WI38 (cell line): ENCODE results near the gene ENTHD1.

Source experiments
- H3K4me3 ChIP-seq: 2 replicates; pipeline ENCODE4 v1.5.1; 2011; ENCODE audit warnings: low read depth, mild to moderate bottlenecking, control low read depth, low read length
- TF ChIP-seq, protein P1 (sequence below): IDR thresholded peaks from 2 replicates; pipeline ENCODE4 v1.5.1; 2012; ENCODE audit warnings: low read depth, mild to moderate bottlenecking, control low read depth, low read length

ENTHD1 gene

DNA sequence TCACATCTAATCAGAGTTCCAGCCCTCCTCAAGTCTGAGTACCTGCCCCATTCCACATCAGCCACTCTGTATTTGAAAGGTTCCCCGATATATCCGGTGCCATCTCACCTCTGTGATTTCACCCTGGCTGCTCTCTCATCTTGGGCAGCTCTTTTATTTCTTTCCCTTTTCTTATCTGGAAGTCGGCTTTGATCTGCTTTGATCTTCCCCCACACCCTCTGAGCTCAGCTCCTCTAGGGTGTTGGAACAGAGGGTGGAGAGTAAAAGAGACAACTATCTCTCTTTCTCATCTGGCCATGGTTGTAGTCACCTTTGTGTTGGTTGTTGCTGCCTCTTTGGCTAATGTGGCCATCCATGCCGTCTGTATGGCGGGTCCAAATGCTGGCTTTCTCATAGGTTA is 108.3 kb downstream of the ENTHD1 start:
- no peak overlapping the region for H3K4me3 ChIP-seq
- TF ChIP-seq, protein P1, sequence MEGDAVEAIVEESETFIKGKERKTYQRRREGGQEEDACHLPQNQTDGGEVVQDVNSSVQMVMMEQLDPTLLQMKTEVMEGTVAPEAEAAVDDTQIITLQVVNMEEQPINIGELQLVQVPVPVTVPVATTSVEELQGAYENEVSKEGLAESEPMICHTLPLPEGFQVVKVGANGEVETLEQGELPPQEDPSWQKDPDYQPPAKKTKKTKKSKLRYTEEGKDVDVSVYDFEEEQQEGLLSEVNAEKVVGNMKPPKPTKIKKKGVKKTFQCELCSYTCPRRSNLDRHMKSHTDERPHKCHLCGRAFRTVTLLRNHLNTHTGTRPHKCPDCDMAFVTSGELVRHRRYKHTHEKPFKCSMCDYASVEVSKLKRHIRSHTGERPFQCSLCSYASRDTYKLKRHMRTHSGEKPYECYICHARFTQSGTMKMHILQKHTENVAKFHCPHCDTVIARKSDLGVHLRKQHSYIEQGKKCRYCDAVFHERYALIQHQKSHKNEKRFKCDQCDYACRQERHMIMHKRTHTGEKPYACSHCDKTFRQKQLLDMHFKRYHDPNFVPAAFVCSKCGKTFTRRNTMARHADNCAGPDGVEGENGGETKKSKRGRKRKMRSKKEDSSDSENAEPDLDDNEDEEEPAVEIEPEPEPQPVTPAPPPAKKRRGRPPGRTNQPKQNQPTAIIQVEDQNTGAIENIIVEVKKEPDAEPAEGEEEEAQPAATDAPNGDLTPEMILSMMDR, result no peak

DNA sequence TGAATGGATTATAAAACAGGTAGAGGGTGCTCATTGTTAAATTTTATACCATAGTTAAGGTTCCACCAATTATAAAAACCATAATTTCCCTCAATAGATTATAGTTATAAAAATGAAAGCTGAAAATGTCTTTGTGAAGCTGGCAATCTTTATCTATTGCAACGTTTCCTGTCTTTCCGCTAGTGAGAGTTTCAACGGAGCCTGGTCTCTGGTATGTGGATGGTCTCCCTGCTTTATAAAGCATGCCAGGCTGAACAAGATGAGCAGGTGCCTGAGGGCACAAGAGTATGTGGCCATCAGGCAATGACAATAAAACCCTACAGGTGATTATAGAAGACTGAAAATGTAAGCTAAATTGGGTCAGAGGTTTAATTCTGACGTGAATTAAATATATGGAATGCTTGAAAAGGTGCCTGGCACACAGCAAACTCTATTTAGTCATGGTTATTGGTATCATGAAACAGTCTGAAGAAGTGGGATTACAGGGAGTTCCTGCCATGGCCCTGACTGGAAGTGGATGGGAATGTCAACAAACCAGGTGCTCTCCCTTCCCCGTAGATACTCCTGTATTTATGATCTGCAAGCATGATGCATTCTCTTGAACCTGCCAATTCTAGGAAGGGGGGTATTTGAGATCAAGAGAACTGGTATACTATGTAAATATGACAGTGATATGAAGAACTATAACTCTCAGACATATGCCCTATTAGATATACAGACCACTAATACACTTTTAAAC is 115.7 kb downstream of the ENTHD1 start:
- TF ChIP-seq, protein P1, result no peak
- no peak overlapping the region for H3K4me3 ChIP-seq

DNA sequence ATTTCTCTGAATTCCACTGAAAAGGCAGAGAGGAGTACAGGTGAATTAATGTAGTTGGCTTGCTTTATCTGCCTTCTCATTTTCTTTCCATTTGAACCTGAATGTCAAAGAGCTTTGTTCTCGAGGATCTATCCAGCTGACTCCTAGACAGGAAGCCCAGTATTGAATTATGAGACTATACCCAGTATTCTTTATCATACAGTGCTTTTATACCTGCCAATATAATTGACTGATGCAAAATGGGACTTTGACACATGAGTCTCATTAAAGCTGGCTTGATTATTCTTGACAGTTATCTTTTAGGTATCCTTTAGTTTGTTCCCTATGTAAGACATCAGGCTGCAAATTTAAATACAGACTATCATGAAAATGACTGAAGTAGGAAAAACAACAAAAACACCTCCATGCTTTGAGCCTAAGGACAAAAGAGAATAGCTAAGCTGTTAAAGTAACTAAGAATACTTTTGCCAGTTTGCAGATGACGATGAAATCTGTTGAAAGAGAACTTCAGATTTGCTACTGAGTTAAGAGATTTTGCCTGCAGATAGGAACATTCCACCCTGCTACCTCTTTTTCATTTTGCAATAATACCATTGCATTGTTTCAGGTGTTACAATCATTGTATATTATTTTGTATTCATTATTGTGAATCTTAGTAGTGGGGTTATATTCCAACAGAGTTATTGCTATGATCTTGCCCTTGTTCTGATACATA is 117.1 kb downstream of the ENTHD1 start:
- TF ChIP-seq, protein P1, result no peak
- no peak overlapping the region for H3K4me3 ChIP-seq

DNA sequence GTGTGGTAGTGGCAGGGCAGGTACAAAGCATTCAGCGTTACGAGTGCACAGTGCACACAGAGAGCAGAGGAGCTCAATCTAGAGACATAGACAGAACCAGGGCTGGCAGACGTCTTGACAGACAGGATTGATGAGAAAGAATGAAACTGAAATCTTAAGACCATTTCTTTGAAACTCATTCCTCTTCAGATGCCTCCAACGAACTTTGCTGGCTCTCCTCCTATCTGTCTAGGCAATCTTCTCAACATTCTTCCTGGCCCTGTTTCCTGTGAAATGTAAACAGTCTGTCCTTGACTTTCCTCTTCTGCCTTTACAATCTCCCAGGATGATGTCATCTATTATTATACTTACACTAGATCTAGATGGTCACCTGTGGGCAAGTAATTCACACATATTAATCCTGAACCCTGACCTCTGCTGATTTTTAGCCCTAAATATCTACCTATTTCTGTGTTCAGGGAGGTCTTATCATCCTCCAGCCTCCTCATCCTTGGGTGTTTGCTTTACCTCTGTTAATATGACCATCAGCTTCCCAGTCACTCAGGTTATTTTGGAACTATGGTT is 119.5 kb downstream of the ENTHD1 start:
- H3K4me3 ChIP-seq, result no peak overlapping the region
- TF ChIP-seq, protein P1, result no peak

DNA sequence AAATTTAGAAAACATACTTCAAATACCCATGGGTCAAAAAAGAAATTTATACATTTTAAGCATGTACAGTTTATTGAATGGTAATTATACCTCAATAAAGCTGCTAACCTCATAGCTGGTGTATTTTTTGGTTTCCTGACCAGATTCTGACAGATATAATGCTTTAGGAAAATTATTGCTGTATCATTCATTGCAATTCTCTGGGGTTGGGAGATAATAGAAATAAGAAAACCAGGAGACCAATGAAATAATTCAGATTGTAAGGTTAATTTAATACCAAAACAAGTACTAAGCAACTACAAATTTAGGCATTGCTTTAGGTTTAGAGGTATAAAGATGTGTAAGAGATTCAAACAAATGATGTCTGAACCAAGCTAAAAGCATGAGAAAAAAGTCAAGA is 120.1 kb downstream of the ENTHD1 start:
- H3K4me3 ChIP-seq, result no peak overlapping the region
- TF ChIP-seq, protein P1, result no peak

DNA sequence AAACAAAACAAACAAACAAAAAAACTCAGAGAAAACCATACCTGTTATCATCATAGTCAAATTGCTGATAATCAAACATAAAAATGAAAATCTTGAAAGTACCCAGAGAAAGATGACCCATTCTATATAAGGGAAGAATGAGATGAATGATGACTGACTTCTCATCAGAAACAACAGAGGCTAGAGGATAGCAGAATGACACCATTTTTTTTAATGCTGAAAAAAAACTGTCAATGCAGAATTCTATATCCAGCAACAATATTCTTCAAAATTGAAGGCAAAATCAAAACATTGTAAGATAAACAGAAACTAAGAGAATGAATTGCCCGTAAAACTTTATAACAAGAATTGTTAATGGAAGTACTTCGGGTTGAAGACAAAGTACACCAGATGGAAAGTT is 122.1 kb downstream of the ENTHD1 start:
- no peak overlapping the region for H3K4me3 ChIP-seq
- TF ChIP-seq, protein P1, result no peak

DNA sequence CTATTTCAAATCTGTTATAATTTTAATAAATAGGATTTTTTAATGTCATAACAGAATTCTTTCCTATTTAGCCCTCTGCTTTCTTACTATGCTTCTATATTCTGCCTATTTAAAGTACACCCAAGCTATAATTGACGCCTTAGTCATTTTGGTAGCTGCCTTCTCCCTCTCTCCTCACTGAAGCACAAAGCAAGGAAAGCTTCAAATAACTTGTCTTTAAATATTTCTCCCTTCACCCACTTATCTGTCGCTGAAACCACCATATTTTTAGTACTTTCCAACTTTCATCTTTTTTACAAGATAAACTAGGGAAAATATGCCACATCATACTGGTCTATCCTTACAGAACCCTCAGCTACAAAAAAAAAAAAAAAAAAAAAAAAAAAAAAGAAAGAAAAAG is 127.9 kb downstream of the ENTHD1 start:
- H3K4me3 ChIP-seq, result no peak overlapping the region
- TF ChIP-seq, protein P1, result no peak
